ENCODE data around the gene USO1.
"Not testable (repeated sequence)": the region's sequence is repeated elsewhere in the genome, so short reads cannot be mapped to it uniquely, and the experiment has no call there.

GRCh38 chr4:75692066-75692465 lies 32.3 kb upstream of the USO1 start:
- not testable (repeated sequence) for TF ChIP-seq CTCF (conservative IDR thresholded peaks at IDR 0.05); EZH2 (IDR thresholded peaks at IDR 0.05; ENCODE audit: low read depth)

All from PC-9 (cell line).